Parathyroid adenoma (tissue), 2 donors: Measurements from ENCODE around the gene RBMS3.

ENCODE experiments used
- H2AFZ ChIP-seq: fragments of 300-600 bp; sonication (generic); one replicate; pipeline ENCODE4 v1.7.0; 2017; ENCODE audit warnings: antibody characterized with exemption, mild to moderate bottlenecking
- H3K27ac ChIP-seq: fragments of 300-600 bp; sonication (generic); one replicate; pipeline ENCODE4 v1.7.0; 2017
- H3K27me3 ChIP-seq: fragments of 300-600 bp; sonication (generic); one replicate; pipeline ENCODE4 v1.7.0; 2017; ENCODE audit warnings: low read length; ENCODE audit not compliant: control insufficient read depth, insufficient read depth
- H3K36me3 ChIP-seq: fragments of 300-600 bp; sonication (generic); one replicate; pipeline ENCODE4 v1.7.0; 2017; ENCODE audit warnings: low read length; ENCODE audit not compliant: control insufficient read depth, insufficient read depth
- H3K4me1 ChIP-seq: fragments of 300-600 bp; sonication (generic); one replicate; pipeline ENCODE4 v1.7.0; 2017; ENCODE audit warnings: control low read depth
- H3K4me2 ChIP-seq: fragments of 300-600 bp; sonication (generic); one replicate; pipeline ENCODE4 v1.7.0; 2017; ENCODE audit warnings: low read length
- H3K4me3 ChIP-seq: fragments of 300-600 bp; sonication (generic); one replicate; pipeline ENCODE4 v1.7.0; 2017; ENCODE audit warnings: low read depth, low read length
- H3K79me2 ChIP-seq: fragments of 300-600 bp; sonication (generic); one replicate; pipeline ENCODE4 v1.7.0; 2017; ENCODE audit warnings: control low read depth
- H3K9ac ChIP-seq: fragments of 300-600 bp; sonication (generic); one replicate; pipeline ENCODE4 v1.7.0; 2017; ENCODE audit warnings: mild to moderate bottlenecking
- H3K9me3 ChIP-seq: fragments of 300-600 bp; sonication (generic); one replicate; pipeline ENCODE4 v1.7.0; 2017; ENCODE audit warnings: low read length; ENCODE audit not compliant: control insufficient read depth
- TF ChIP-seq, protein P1 (sequence below): fragments of 300-600 bp; sonication (generic); IDR thresholded peaks from one replicate; pipeline ENCODE4 v1.7.0; 2017; ENCODE audit warnings: antibody characterized with exemption, mild to moderate bottlenecking
- donor health status: primary hyperparathyroidism.

RBMS3 gene

DNA sequence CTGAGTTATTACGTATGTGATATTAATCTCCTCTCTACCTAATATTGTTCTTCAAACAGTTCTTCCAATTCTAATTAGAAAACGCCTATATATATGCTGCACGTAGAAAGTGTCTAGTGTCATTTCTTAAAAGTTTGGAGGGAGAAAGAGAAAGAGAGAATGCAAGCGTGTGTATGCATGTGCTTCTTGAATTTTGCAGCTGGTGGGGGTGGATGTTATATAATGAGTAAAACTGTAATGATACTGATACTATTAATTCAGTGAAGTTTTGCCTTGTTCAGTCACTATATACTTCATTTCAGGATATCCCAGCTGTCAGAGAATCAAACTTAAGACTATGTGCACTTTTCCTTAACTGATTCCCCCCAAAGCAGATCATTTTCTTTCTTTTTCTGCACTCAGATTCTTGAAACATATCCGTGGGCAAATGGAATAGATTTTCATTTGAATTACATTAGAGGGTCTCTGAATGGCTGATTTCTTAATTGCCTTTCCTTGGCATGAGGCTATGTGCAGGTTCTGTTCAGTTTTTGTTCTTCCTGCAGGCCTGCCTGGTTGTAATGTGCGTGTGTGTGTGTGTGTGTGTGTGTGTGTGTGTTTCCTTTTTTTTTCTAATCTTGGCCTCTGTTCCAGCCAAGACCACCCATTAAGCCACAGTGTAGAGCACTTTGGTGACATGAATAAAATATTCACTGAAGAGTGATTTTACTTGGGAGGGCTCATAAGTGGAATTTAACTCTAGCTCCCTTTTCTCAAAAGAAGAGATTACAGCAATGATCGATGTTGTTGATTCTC lies 617.5 kb downstream of the RBMS3 start:
- H3K27ac ChIP-seq = no peak overlapping the region
- H2AFZ ChIP-seq = no peak overlapping the region
- H3K27me3 ChIP-seq = no peaks in the 10 kb centered on the region
- H3K79me2 ChIP-seq = no peaks in the 10 kb centered on the region
- H3K4me1 ChIP-seq = no peaks in the 10 kb centered on the region
- H3K9ac ChIP-seq = no peak overlapping the region
- H3K4me3 ChIP-seq = no peak overlapping the region
- TF ChIP-seq, protein P1, sequence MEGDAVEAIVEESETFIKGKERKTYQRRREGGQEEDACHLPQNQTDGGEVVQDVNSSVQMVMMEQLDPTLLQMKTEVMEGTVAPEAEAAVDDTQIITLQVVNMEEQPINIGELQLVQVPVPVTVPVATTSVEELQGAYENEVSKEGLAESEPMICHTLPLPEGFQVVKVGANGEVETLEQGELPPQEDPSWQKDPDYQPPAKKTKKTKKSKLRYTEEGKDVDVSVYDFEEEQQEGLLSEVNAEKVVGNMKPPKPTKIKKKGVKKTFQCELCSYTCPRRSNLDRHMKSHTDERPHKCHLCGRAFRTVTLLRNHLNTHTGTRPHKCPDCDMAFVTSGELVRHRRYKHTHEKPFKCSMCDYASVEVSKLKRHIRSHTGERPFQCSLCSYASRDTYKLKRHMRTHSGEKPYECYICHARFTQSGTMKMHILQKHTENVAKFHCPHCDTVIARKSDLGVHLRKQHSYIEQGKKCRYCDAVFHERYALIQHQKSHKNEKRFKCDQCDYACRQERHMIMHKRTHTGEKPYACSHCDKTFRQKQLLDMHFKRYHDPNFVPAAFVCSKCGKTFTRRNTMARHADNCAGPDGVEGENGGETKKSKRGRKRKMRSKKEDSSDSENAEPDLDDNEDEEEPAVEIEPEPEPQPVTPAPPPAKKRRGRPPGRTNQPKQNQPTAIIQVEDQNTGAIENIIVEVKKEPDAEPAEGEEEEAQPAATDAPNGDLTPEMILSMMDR = no peak
- H3K36me3 ChIP-seq = no peaks in the 10 kb centered on the region
- H3K9me3 ChIP-seq = no peaks in the 10 kb centered on the region
- no peak overlapping the region for H3K4me2 ChIP-seq

DNA sequence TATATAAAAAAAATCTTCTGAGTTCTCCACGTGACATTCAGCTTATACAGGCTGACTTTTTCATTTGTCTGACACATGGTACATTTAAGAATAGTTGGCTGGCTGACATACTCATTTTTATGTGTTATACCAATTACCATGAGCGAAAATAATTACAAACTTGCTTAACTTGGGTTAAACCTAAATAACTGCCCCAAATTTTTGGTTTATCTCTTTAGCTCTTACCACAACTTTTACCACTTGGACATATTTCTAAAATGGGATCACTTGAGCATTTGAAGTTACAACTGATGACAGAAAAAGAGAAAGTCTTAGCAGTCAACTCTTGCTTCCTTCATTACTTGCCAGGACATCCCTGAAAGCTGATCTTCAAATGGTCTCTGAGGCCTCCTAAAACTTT lies 618.1 kb downstream of the RBMS3 start:
- Histone ChIP-seq H3K4me3 (no peak overlapping the region), H3K4me1 (no peaks in the 10 kb centered on the region), H3K27ac (no peak overlapping the region), H3K79me2 (no peaks in the 10 kb centered on the region), H3K9ac (no peak overlapping the region), H3K27me3 (no peaks in the 10 kb centered on the region), H3K4me2 (no peak overlapping the region), H3K36me3 (no peaks in the 10 kb centered on the region), H2AFZ (no peak overlapping the region), H3K9me3 (no peaks in the 10 kb centered on the region)
- TF ChIP-seq, protein P1 = no peak

DNA sequence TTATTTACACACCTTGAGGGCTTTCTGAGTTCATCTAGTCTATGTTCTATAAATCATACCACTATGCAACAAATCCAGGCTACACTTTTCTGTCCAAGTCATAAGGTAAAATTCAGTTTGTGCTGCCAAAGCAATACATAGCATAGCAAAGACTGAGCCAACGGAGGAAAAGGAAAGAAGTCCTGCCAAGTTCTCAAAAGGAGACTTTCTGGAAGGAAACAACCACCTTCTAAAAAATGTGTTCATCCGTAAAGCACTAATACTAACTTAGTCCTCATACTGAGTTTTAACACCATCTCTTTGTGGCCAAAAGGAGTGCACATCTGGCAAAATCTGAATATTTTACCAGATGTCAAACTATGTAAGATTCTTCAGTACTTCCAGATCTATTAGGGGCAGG lies 620.2 kb downstream of the RBMS3 start:
- TF ChIP-seq, protein P1 = no peak
- Histone ChIP-seq H3K79me2 (no peaks in the 10 kb centered on the region), H3K9ac (no peak overlapping the region), H2AFZ (no peak overlapping the region), H3K27me3 (no peaks in the 10 kb centered on the region), H3K4me1 (no peaks in the 10 kb centered on the region), H3K4me3 (no peak overlapping the region), H3K9me3 (no peaks in the 10 kb centered on the region), H3K4me2 (no peak overlapping the region), H3K27ac (no peak overlapping the region), H3K36me3 (no peaks in the 10 kb centered on the region)

DNA sequence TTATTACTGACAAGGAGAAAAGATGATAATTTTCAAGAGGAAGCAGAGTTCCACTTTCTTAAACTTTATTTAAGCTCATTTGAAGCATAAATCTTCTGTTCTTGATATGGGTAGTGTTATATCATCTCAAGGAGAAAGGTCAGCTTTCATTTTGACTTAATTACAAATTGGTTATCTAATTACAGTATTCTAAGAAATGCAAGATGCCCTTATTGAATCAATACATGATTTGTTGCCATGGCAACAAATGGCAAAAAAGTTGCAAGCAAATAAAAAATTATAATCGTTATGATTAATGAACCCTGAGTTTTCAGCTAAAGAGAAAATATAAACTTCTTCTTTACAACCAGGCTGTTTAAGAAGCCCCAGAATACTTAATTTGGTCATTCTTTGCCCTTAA lies 622.7 kb downstream of the RBMS3 start:
- Histone ChIP-seq H3K79me2 (no peaks in the 10 kb centered on the region), H3K4me2 (no peak overlapping the region), H3K27ac (no peak overlapping the region), H2AFZ (no peak overlapping the region), H3K9ac (no peak overlapping the region), H3K4me1 (no peaks in the 10 kb centered on the region), H3K9me3 (no peaks in the 10 kb centered on the region), H3K36me3 (no peaks in the 10 kb centered on the region), H3K4me3 (no peak overlapping the region), H3K27me3 (no peaks in the 10 kb centered on the region)
- TF ChIP-seq, protein P1 = no peak

DNA sequence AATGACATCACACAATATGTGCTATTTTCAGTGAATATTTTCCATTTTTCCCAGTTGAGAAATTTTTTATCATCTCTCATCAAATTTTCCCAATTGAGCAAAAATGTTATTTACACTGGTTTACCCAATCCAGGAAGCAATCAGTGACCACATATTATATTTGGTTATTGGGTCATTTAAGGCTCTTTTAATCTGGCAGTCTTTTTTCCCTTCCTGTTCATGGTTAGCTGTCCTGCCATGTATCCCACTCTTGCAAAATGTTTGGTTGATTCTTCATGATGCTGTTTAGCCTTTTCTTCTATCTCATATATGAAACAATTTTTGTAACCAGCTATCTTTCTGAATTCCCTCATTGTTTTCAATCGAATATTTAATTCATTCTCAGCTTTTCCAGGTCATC lies 626.0 kb downstream of the RBMS3 start:
- Histone ChIP-seq H3K9me3 (no peaks in the 10 kb centered on the region), H3K79me2 (no peaks in the 10 kb centered on the region), H3K27ac (no peak overlapping the region), H3K4me1 (no peaks in the 10 kb centered on the region), H3K4me3 (no peak overlapping the region), H2AFZ (no peak overlapping the region), H3K27me3 (no peaks in the 10 kb centered on the region), H3K4me2 (no peak overlapping the region), H3K36me3 (no peaks in the 10 kb centered on the region), H3K9ac (no peak overlapping the region)
- TF ChIP-seq, protein P1 = no peak
